CD4-positive, alpha-beta memory T cell (primary cell): ENCODE results near the gene TSFM. TPM values are rescaled to one million over a fixed set of nuclear protein-coding genes. Genes with fewer than 3 reads are reported as not detected.
A peak's percentile ranks its signal among the peaks of the same experiment; 100 is the strongest.

Experiments used
- CTCF ChIA-PET: fragments of 350-600 bp; sonication (Branson Sonifier 250); formaldehyde crosslinking; loops from one replicate; lab custom pipeline; 2021; ENCODE audit warnings: inconsistent platforms; ENCODE audit not compliant: partially characterized antibody; lab: Charles Lee
- POLR2A ChIA-PET: fragments of 350-600 bp; sonication (Branson Sonifier 250); formaldehyde crosslinking; loops from one replicate; lab custom pipeline; 2021; ENCODE audit not compliant: partially characterized antibody; lab: Charles Lee
- DNase-seq, 5 donors: peaks; one replicate each; pipeline versions ENCODE4 v3.0.0 to v3.0.0-alpha.2; 2020 to 2022; ENCODE audit warnings: mixed read lengths in 1 of 5
- H3K27ac ChIP-seq: one replicate; pipeline ENCODE4 v1.7.0; 2013; ENCODE audit warnings: low read depth, low read length
- H3K27me3 ChIP-seq: 2 replicates; pipeline ENCODE4 v1.7.0; 2013; ENCODE audit warnings: mild to moderate bottlenecking, low read length, moderate library complexity; ENCODE audit not compliant: insufficient read depth
- H3K36me3 ChIP-seq: 2 replicates; pipeline ENCODE4 v1.7.0; 2013; ENCODE audit warnings: mild to moderate bottlenecking, low read length, moderate library complexity; ENCODE audit not compliant: insufficient read depth
- H3K4me1 ChIP-seq: 2 replicates; pipeline ENCODE4 v1.7.0; 2013; ENCODE audit warnings: mild to moderate bottlenecking, low read length, moderate library complexity; ENCODE audit not compliant: insufficient read depth
- H3K4me3 ChIP-seq, 2 donors: one replicate each; pipeline ENCODE4 v1.7.0; 2013; ENCODE audit warnings: low read length in 2 of 2, mild to moderate bottlenecking in 1 of 2
- H3K9me3 ChIP-seq, 2 donors: one replicate each; pipeline ENCODE4 v1.7.0; 2013; ENCODE audit warnings: low read length in 2 of 2, control low read depth in 1 of 2; ENCODE audit not compliant: control insufficient read depth in 1 of 2
- H3K27ac Mint-ChIP-seq, 7 donors: one replicate each; pipeline ENCODE4 v1.8.0; 2020 to 2021; ENCODE audit warnings: mixed read lengths in 7 of 7, mild to moderate bottlenecking in 6 of 7, inconsistent platforms in 3 of 7, moderate library complexity in 3 of 7
- H3K27me3 Mint-ChIP-seq, 2 donors: one replicate each; pipeline ENCODE4 v1.8.0; 2020 to 2021; ENCODE audit warnings: mixed read lengths in 2 of 2
- H3K36me3 Mint-ChIP-seq, 2 donors: one replicate each; pipeline ENCODE4 v1.8.0; 2020 to 2021; ENCODE audit warnings: mixed read lengths in 2 of 2, inconsistent platforms in 1 of 2, mild to moderate bottlenecking in 1 of 2
- H3K4me1 Mint-ChIP-seq, 4 donors: one replicate each; pipeline ENCODE4 v1.8.0; 2020 to 2021; ENCODE audit warnings: mixed read lengths in 4 of 4, mild to moderate bottlenecking in 1 of 4
- H3K4me3 Mint-ChIP-seq, 8 donors: one replicate each; pipeline ENCODE4 v1.8.0; 2020 to 2021; ENCODE audit warnings: mixed read lengths in 8 of 8, mild to moderate bottlenecking in 7 of 8, moderate library complexity in 6 of 8, inconsistent platforms in 3 of 8
- H3K9me3 Mint-ChIP-seq, 8 donors: one replicate each; pipeline ENCODE4 v1.8.0; 2020 to 2021; ENCODE audit warnings: mixed read lengths in 8 of 8, mild to moderate bottlenecking in 5 of 8, inconsistent platforms in 3 of 8, moderate library complexity in 1 of 8
- intact Hi-C: fragments of 100-400 bp; cut with micrococcal nuclease; formaldehyde crosslinking; loops from one replicate; pipeline ENCODE4 v1.15.1; 2023
- polyA plus RNA-seq, 2 donors: library from polyadenylated mRNA; unstranded; fragments of 300-500 nt; fragmentation: Illumina TruSeq; gene quantifications; one replicate each; pipeline ENCODE4 v1.2.3, GENCODE V29; 2021
- total RNA-seq, 2 experiments: library from RNA; stranded (reverse); gene quantifications; one replicate each; pipeline ENCODE4 v1.2.3, GENCODE V29; 2021

TSFM gene
- total and polyA plus RNA-seq, 4 experiments from 2014 or later: 18.9 to 32.5 (median 22.7) TPM

DNA sequence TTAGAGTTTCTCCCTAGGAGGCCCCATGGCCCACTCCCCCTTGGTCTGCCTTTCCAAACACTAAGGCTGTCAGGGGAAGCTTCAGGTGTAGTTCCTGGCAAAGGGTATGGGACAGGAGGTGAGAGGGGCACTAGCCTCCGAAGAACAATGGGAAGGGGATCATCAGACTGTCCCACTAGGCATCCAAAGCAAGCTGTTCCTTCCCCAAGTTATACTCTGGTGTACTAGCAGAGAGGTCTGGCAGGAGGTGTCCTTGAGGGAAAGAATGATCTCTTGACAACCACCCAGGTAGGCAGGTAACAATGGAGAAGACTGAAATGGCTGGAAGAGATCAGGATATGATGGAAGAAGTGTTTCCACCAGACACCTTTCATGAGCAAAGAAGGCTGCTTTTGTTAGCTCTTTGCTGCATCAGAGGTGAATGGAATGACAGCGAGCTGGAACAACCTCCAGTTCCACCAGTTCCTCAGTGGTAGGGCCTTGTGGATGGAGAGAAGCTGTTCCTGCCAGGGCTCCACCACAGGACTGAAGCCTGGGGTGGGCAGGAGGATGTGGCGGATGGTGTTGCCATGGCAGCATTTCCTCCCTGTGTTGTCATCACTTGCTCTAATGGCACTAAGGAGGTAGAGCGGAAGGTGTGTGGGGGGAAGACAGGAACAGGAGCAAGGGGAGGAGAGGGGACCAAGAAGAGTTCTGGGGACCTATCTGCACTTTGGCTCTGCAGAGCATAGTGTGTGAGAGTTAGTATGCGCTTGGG lies 41.8 kb upstream of the TSFM start:
- peaks cover 0 to 3% (median 0%) of the 10 kb centered on the region in 8 donors for H3K9me3 Mint-ChIP-seq
- ChIA-PET CTCF (interaction anchor here (0.7 to 6.3 kb wide), 21 partner anchors 8 to 282 kb away, joined by 3 to 51 read pairs (median 5); partner anchors contain the start of genes B4GALNT1, CDK4, MARCHF9 and OS9), POLR2A (interaction anchor here (0.6 to 3.4 kb wide), 28 partner anchors 9 to 1094 kb away, joined by 3 to 34 read pairs (median 5); partner anchors contain the start of genes ARHGAP9, B4GALNT1, CDK4 and CYP27B1)
- peak; percentile 87 to 94 (median 89) for DNase-seq
- peaks cover 12 to 35% of the 10 kb centered on the region in 2 donors for H3K36me3 Mint-ChIP-seq
- Histone ChIP-seq H3K4me3 (peak overlapping the region; percentile 7 to 96), H3K27ac (peak overlapping the region; percentile 92), H3K27me3 (no peaks in the 10 kb centered on the region), H3K36me3 (peaks cover 10% of the 10 kb centered on the region), H3K9me3 (no peaks in the 10 kb centered on the region), H3K4me1 (peaks cover 67% of the 10 kb centered on the region)
- peak overlapping the region; percentile 88 to 99 (median 97) for H3K27ac Mint-ChIP-seq
- H3K27me3 Mint-ChIP-seq: no peaks in the 10 kb centered on the region
- intact Hi-C loops: loop anchor here (1.0 to 5.0 kb wide), 5 partner anchors 14 to 279 kb away; partner anchors contain the start of genes ARHGAP9, DDIT3 and MARCHF9
- H3K4me3 Mint-ChIP-seq: peak overlapping the region; percentile 87 to 98 (median 94)
- H3K4me1 Mint-ChIP-seq: peaks cover 31 to 69% (median 51%) of the 10 kb centered on the region in 4 donors

DNA sequence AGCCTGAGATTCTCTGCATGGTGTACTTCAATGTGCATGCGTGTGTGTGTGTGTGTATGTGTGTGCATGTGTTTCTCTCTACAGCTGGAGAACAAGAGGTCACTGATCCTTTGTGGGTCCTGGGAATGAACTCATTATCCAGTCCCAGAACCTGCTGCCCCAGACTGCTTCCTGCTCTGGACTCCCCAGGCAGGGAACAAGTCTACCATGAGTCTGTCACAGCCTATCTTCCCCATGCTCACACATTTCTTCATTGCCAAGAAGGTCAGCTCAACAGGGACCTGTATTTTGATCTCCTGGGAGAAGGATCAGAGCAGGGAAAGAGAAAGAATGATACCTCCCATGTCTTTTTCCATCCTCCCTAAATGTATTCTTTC lies 41.2 kb upstream of the TSFM start:
- H3K27ac Mint-ChIP-seq: peak overlapping the region; percentile 88 to 99 (median 97)
- peaks cover 71% of the 10 kb centered on the region for H3K4me1 ChIP-seq
- CTCF ChIA-PET: interaction anchor here (0.7 to 6.3 kb wide), 21 partner anchors 9 to 283 kb away, joined by 3 to 51 read pairs (median 5); partner anchors contain the start of genes B4GALNT1, CDK4, MARCHF9 and OS9

DNA sequence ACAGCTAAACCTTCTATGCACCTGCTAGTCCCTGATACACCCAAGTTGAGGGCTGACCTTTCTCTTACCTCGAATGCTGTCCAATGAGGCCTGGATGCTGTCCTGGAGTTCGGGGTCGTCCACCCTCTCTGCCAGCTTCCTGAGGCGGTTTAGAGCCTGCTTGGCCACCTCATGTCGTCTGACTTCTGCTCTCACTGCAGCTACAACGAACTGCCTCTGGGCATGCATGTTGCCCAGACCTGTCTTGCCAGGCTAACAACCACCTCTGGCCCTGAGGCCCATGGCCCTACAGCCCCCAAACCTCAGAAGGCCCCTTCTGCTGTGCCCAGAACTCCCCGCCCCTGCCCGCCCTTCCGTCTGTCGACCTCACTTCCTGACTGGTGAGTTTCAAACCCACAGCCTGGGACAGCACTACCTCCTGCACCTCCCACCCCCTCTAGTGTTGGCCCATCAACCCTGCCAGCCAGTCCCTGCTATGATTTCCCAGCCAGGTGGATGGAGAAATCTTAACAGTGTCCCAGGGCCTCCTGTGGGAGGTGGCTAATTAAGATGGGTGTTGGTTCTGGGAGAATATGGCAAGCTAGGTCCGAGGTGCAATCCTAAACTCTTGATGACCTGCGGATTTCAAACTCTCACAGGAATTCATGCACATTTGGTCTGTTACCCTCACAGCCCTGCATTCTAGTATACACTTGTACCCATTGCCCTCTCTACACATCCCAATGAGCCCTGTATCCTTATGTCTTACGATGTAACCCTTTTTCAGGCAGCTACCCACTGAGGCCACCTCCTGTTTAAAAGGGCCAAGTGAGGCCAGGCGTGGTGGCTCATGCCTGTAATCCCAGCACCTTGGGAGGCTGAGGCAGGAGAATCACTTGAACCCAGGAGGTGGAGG lies 40.5 kb upstream of the TSFM start:
- intact Hi-C loops: loop anchor here (1.0 to 5.0 kb wide), 8 partner anchors 13 to 280 kb away; partner anchors contain the start of genes ARHGAP9, B4GALNT1, DDIT3 and MARCHF9
- Mint-ChIP-seq H3K27me3 (no peaks in the 10 kb centered on the region), H3K27ac (peak overlapping the region; percentile 88 to 99 (median 97)), H3K4me1 (peaks cover 33 to 69% (median 50%) of the 10 kb centered on the region in 4 donors), H3K9me3 (peaks cover 0 to 2% (median 0%) of the 10 kb centered on the region in 8 donors), H3K36me3 (peaks cover 8 to 37% of the 10 kb centered on the region in 2 donors), H3K4me3 (peak overlapping the region; percentile 87 to 98 (median 94))
- Histone ChIP-seq H3K4me1 (peaks cover 64% of the 10 kb centered on the region), H3K36me3 (peaks cover 6% of the 10 kb centered on the region), H3K27me3 (no peaks in the 10 kb centered on the region), H3K9me3 (no peaks in the 10 kb centered on the region), H3K4me3 (peak overlapping the region; percentile 7 to 96), H3K27ac (peak overlapping the region; percentile 92)
- ChIA-PET POLR2A (interaction anchor here (0.9 to 3.4 kb wide), 25 partner anchors 8 to 1096 kb away, joined by 3 to 34 read pairs (median 5); partner anchors contain the start of genes ARHGAP9, B4GALNT1, CDK4 and CYP27B1), CTCF (interaction anchor here (0.6 to 6.3 kb wide), 22 partner anchors 8 to 284 kb away, joined by 3 to 51 read pairs (median 5); partner anchors contain the start of genes B4GALNT1, CDK4, MARCHF9 and OS9)
- DNase-seq: peak; percentile 77 to 88 (median 83)

More for the DNA sequence above, 41.2 kb upstream of the TSFM start:
- no peak for DNase-seq
- H3K4me1 Mint-ChIP-seq: peaks cover 36 to 72% (median 55%) of the 10 kb centered on the region in 4 donors
- intact Hi-C loops: loop anchor here (1.0 to 5.0 kb wide), 5 partner anchors 13 to 279 kb away; partner anchors contain the start of genes ARHGAP9, DDIT3 and MARCHF9
- peaks cover 0 to 2% (median 0%) of the 10 kb centered on the region in 8 donors for H3K9me3 Mint-ChIP-seq
- Histone ChIP-seq H3K9me3 (no peaks in the 10 kb centered on the region), H3K36me3 (peaks cover 7% of the 10 kb centered on the region), H3K27me3 (no peaks in the 10 kb centered on the region), H3K27ac (peak overlapping the region; percentile 92), H3K4me3 (peak overlapping the region; percentile 7 to 96)
- no peaks in the 10 kb centered on the region for H3K27me3 Mint-ChIP-seq
- peaks cover 10 to 37% of the 10 kb centered on the region in 2 donors for H3K36me3 Mint-ChIP-seq
- H3K4me3 Mint-ChIP-seq: peak overlapping the region; percentile 87 to 98 (median 94)
- POLR2A ChIA-PET: interaction anchor here (0.9 to 3.4 kb wide), 27 partner anchors 9 to 1095 kb away, joined by 3 to 34 read pairs (median 5); partner anchors contain the start of genes ARHGAP9, B4GALNT1, CDK4 and CYP27B1

DNA sequence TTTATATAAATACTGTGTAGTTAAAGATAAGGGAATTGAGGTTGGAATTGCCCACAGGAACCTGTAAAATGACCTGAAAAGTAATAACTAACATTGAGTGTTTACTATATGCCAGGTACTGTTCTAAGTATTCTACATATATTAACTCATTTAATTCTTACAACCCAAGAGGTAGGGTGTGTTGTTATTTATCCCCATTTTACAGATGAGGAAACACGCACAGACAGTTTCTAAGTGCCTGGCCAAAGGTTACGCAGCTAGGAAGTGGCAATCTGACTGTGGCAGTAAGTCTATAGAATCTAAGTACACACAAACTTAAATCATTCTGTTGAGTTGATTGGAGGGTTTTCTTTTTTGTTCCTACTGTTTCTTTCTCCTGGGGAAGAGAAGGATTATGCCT lies 38.8 kb upstream of the TSFM start:
- intact Hi-C loops: loop anchor here (1.0 to 5.0 kb wide), 3 partner anchors 9 to 281 kb away; partner anchors contain the start of genes ARHGAP9 and CDK4
- Mint-ChIP-seq H3K27me3 (no peaks in the 10 kb centered on the region), H3K9me3 (peaks cover 0 to 2% (median 0%) of the 10 kb centered on the region in 8 donors), H3K4me1 (peaks cover 33 to 69% (median 51%) of the 10 kb centered on the region in 4 donors), H3K4me3 (peak overlapping the region in 7 of 8 donors; percentile 86 to 97 (median 94)), H3K36me3 (peaks cover 16 to 44% of the 10 kb centered on the region in 2 donors), H3K27ac (peak overlapping the region; percentile 88 to 99 (median 97))
- Histone ChIP-seq H3K9me3 (no peaks in the 10 kb centered on the region), H3K27ac (peak overlapping the region; percentile 93), H3K27me3 (no peaks in the 10 kb centered on the region), H3K36me3 (peaks cover 17% of the 10 kb centered on the region), H3K4me1 (peaks cover 61% of the 10 kb centered on the region), H3K4me3 (no peak overlapping the region)
- no peak for DNase-seq
- ChIA-PET CTCF (interaction anchor here (1.1 to 6.3 kb wide), 4 partner anchors 10 to 159 kb away, joined by 3 to 51 read pairs (median 8); partner anchors contain the start of gene MARCHF9), POLR2A (interaction anchor here (0.7 to 2.3 kb wide), 11 partner anchors 8 to 267 kb away, joined by 3 to 17 read pairs (median 5); partner anchors contain the start of genes CDK4, EEF1AKMT3, MBD6 and METTL1)

DNA sequence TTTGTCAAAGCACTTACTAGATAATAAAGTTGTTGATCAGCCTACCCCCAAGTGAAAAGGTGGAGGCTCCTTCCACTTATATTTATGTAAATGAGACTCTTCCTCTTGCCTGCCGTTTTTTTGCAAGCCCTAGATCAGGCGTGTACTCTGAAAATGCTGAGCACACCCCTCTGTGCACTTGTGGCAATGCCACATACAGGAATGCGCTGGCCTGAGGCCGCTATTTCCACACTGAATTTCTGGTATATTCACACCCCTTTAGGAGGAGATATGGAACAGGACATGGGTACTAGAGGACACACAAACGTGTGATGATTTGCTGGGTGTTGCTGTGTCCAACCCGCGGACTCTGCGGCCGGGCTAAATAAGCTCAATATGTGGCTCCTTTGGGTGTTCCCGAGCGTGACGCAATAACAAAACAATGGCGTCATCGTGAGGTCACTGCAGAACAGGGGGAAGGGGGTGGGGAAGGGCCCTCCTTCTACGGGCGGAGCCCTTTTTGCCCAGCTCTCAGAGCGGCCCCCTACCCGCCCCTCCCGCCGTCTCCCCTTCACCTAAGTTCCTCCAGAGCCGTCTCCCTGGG lies 38.3 kb upstream of the TSFM start:
- Histone ChIP-seq H3K27me3 (no peaks in the 10 kb centered on the region), H3K4me1 (peaks cover 55% of the 10 kb centered on the region), H3K9me3 (no peaks in the 10 kb centered on the region), H3K36me3 (peaks cover 22% of the 10 kb centered on the region), H3K4me3 (peak overlapping the region; percentile 72 to 83), H3K27ac (peak overlapping the region; percentile 93)
- CTCF ChIA-PET: interaction anchor here (1.1 to 6.3 kb wide), 11 partner anchors 10 to 161 kb away, joined by 3 to 51 read pairs (median 4); partner anchors contain the start of genes MARCHF9 and OS9
- intact Hi-C loops: loop anchor here (1.0 to 5.0 kb wide), 3 partner anchors 8 to 282 kb away; partner anchors contain the start of genes ARHGAP9 and CDK4
- Mint-ChIP-seq H3K4me3 (peak overlapping the region; percentile 86 to 97 (median 92)), H3K36me3 (peaks cover 16 to 46% of the 10 kb centered on the region in 2 donors), H3K27me3 (no peaks in the 10 kb centered on the region), H3K27ac (peak overlapping the region; percentile 88 to 99 (median 97)), H3K4me1 (peaks cover 32 to 64% (median 48%) of the 10 kb centered on the region in 4 donors), H3K9me3 (peaks cover 0 to 2% (median 0%) of the 10 kb centered on the region in 8 donors)
- DNase-seq: peak in 2 of 5 donors; percentile 76 to 82
- POLR2A ChIA-PET: interaction anchor here (0.8 to 2.3 kb wide), 23 partner anchors 8 to 267 kb away, joined by 3 to 17 read pairs (median 5); partner anchors contain the start of genes ARHGAP9, CDK4, CYP27B1 and EEF1AKMT3
